Parathyroid adenoma (tissue), 2 donors: ENCODE data around the gene SBK3.

Experiments used
- H2AFZ ChIP-seq: fragments of 300-600 bp; sonication (generic); one replicate; pipeline ENCODE4 v1.7.0; 2017; ENCODE audit warnings: antibody characterized with exemption, mild to moderate bottlenecking
- H3K27ac ChIP-seq: fragments of 300-600 bp; sonication (generic); one replicate; pipeline ENCODE4 v1.7.0; 2017
- H3K27me3 ChIP-seq: fragments of 300-600 bp; sonication (generic); one replicate; pipeline ENCODE4 v1.7.0; 2017; ENCODE audit warnings: low read length; ENCODE audit not compliant: control insufficient read depth, insufficient read depth
- H3K36me3 ChIP-seq: fragments of 300-600 bp; sonication (generic); one replicate; pipeline ENCODE4 v1.7.0; 2017; ENCODE audit warnings: low read length; ENCODE audit not compliant: control insufficient read depth, insufficient read depth
- H3K4me1 ChIP-seq: fragments of 300-600 bp; sonication (generic); one replicate; pipeline ENCODE4 v1.7.0; 2017; ENCODE audit warnings: control low read depth
- H3K4me2 ChIP-seq: fragments of 300-600 bp; sonication (generic); one replicate; pipeline ENCODE4 v1.7.0; 2017; ENCODE audit warnings: low read length
- H3K4me3 ChIP-seq: fragments of 300-600 bp; sonication (generic); one replicate; pipeline ENCODE4 v1.7.0; 2017; ENCODE audit warnings: low read depth, low read length
- H3K79me2 ChIP-seq: fragments of 300-600 bp; sonication (generic); one replicate; pipeline ENCODE4 v1.7.0; 2017; ENCODE audit warnings: control low read depth
- H3K9ac ChIP-seq: fragments of 300-600 bp; sonication (generic); one replicate; pipeline ENCODE4 v1.7.0; 2017; ENCODE audit warnings: mild to moderate bottlenecking
- H3K9me3 ChIP-seq: fragments of 300-600 bp; sonication (generic); one replicate; pipeline ENCODE4 v1.7.0; 2017; ENCODE audit warnings: low read length; ENCODE audit not compliant: control insufficient read depth
- CTCF ChIP-seq: fragments of 300-600 bp; sonication (generic); IDR thresholded peaks from one replicate; pipeline ENCODE4 v1.7.0; 2017; ENCODE audit warnings: antibody characterized with exemption, mild to moderate bottlenecking
- donor health status: primary hyperparathyroidism.

SBK3 gene

DNA sequence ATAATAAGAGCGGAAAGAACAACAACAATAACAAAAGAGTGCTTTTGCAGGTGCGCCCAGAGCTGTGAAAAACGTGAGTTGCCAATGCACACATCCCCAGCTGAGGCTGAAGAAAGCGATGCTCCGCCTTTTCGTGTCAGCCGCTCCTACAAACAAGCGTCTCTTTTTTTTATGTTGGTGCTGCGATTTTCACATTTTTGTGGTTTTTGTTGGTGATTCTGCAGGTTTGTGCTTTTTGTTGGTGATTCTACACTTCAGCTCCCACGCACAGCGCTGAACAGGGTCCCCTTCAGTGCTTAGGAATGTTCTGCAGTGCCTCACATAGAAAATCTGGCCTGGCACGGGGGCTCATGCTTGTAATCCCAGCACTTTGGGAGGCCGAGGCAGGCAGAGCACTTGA is 7.3 kb upstream of the SBK3 start:
- Histone ChIP-seq H3K4me3 (no peak overlapping the region), H3K27ac (no peak overlapping the region), H3K9ac (no peak overlapping the region), H3K9me3 (no peaks in the 10 kb centered on the region), H3K4me1 (no peaks in the 10 kb centered on the region), H3K36me3 (no peaks in the 10 kb centered on the region), H3K79me2 (no peaks in the 10 kb centered on the region), H2AFZ (no peak overlapping the region), H3K4me2 (no peak overlapping the region), H3K27me3 (no peaks in the 10 kb centered on the region)
- TF ChIP-seq CTCF = no peak

DNA sequence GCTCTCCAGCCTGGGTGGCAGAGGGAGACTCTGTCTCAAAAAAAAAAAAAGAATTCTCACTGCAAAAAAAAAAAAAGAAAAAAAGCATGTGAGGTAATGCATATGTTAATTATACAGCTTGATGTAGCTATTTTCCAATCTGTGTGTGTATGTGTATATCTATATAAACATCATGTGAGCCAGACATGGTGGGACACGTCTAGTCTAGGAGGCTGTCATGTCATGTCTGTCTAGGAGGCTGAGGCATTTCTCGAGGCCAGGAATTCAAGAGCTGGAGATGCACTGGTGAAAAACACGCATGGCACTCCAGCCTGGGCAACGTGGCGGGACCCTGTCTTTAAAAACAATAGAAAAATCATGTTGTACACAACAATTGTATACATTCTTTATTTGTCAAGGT is 6.9 kb upstream of the SBK3 start:
- H3K27ac ChIP-seq = no peak overlapping the region
- no peaks in the 10 kb centered on the region for H3K4me1 ChIP-seq
- H3K27me3 ChIP-seq = no peaks in the 10 kb centered on the region
- no peaks in the 10 kb centered on the region for H3K9me3 ChIP-seq
- H2AFZ ChIP-seq = no peak overlapping the region
- no peaks in the 10 kb centered on the region for H3K79me2 ChIP-seq
- no peak overlapping the region for H3K4me3 ChIP-seq
- no peaks in the 10 kb centered on the region for H3K36me3 ChIP-seq
- no peak overlapping the region for H3K4me2 ChIP-seq
- no peak overlapping the region for H3K9ac ChIP-seq
- no peak for TF ChIP-seq CTCF

DNA sequence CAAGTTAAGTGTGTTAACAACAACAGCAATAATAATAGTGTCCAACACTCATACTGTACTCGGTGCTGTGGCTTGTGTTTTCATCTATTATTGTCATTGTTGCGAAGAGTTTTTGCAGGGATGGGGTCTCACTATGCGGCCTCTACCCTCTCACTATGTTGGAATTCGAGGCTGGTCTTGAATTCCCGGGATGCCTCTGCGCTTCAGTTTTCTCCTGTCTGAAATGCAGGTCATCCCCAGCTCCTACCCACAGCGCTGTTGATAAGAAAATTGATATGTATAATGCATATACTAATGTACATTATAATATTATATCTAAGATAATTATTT is 4.9 kb upstream of the SBK3 start:
- no peaks in the 10 kb centered on the region for H3K9me3 ChIP-seq
- H3K79me2 ChIP-seq = no peaks in the 10 kb centered on the region
- no peaks in the 10 kb centered on the region for H3K4me1 ChIP-seq
- no peaks in the 10 kb centered on the region for H3K27me3 ChIP-seq
- peak overlapping the region; percentile 47 for H2AFZ ChIP-seq
- TF ChIP-seq CTCF = no peak
- no peak overlapping the region for H3K4me3 ChIP-seq
- no peak overlapping the region for H3K27ac ChIP-seq
- H3K4me2 ChIP-seq = no peak overlapping the region
- no peaks in the 10 kb centered on the region for H3K36me3 ChIP-seq
- no peak overlapping the region for H3K9ac ChIP-seq

- Histone ChIP-seq H3K27me3 (no peaks in the 10 kb centered on the region), H3K79me2 (no peaks in the 10 kb centered on the region), H3K4me3 (no peak overlapping the region), H3K9me3 (no peaks in the 10 kb centered on the region), H3K36me3 (no peaks in the 10 kb centered on the region), H3K4me1 (no peaks in the 10 kb centered on the region), H3K4me2 (no peak overlapping the region), H3K9ac (no peak overlapping the region), H2AFZ (peak overlapping the region; percentile 47), H3K27ac (no peak overlapping the region)
- no peak for TF ChIP-seq CTCF
Measured at GRCh38 chr19:55549500-55550320, 4.4 kb upstream of the SBK3 start.
